Activated naive CD8-positive, alpha-beta T cell treated with anti-CD3 and anti-CD28 coated beads, Interleukin-2, amount 50 U/mL, for 24 hours (primary cell): ENCODE data around the gene ENOPH1.
"Not testable (repeated sequence)": the region's sequence is repeated elsewhere in the genome, so short reads cannot be mapped to it uniquely, and the experiment has no call there.

Source experiments
- ATAC-seq: fragments of 150-1000 bp; cut with Tn5 transposase; one replicate; pipeline ENCODE4 v1.10.0; 2021
- DNase-seq: peaks from one replicate; pipeline ENCODE4 v3.0.0; 2021
- H3K27ac Mint-ChIP-seq: one replicate; pipeline ENCODE4 v1.8.0; 2021; ENCODE audit warnings: mild to moderate bottlenecking, mixed read lengths
- H3K27me3 Mint-ChIP-seq: one replicate; pipeline ENCODE4 v1.8.0; 2021; ENCODE audit warnings: mixed read lengths
- H3K36me3 Mint-ChIP-seq: one replicate; pipeline ENCODE4 v1.8.0; 2021; ENCODE audit warnings: low read depth, mixed read lengths
- H3K4me1 Mint-ChIP-seq: one replicate; pipeline ENCODE4 v1.8.0; 2021; ENCODE audit warnings: mixed read lengths
- H3K4me3 Mint-ChIP-seq: one replicate; pipeline ENCODE4 v1.8.0; 2021; ENCODE audit warnings: mild to moderate bottlenecking, moderate library complexity, mixed read lengths
- H3K9me3 Mint-ChIP-seq: one replicate; pipeline ENCODE4 v1.8.0; 2021; ENCODE audit warnings: mixed read lengths

Gene ENOPH1

GRCh38 chr4:82473080-82473479 is 42.7 kb downstream of the ENOPH1 start:
- not testable (repeated sequence) for H3K27me3 Mint-ChIP-seq, H3K9me3 Mint-ChIP-seq, H3K4me3 Mint-ChIP-seq, H3K27ac Mint-ChIP-seq, H3K36me3 Mint-ChIP-seq, ATAC-seq, H3K4me1 Mint-ChIP-seq, DNase-seq

- no peak for ATAC-seq
- no peaks in the 10 kb centered on the region for H3K4me1 Mint-ChIP-seq
Measured at GRCh38 chr4:82473621-82474164, 43.3 kb downstream of the ENOPH1 start.

GRCh38 chr4:82475931-82476330 is 45.5 kb downstream of the ENOPH1 start:
- not testable (repeated sequence) for ATAC-seq, H3K4me3 Mint-ChIP-seq, H3K27me3 Mint-ChIP-seq, H3K9me3 Mint-ChIP-seq, H3K27ac Mint-ChIP-seq, H3K36me3 Mint-ChIP-seq, H3K4me1 Mint-ChIP-seq, DNase-seq

More at GRCh38 chr4:82473621-82474164, 43.3 kb downstream of the ENOPH1 start:
- H3K9me3 Mint-ChIP-seq: no peaks in the 10 kb centered on the region
- no peak for DNase-seq
- H3K27ac Mint-ChIP-seq: no peak overlapping the region
- H3K27me3 Mint-ChIP-seq: no peaks in the 10 kb centered on the region
- H3K36me3 Mint-ChIP-seq: no peaks in the 10 kb centered on the region
- H3K4me3 Mint-ChIP-seq: no peak overlapping the region

GRCh38 chr4:82477469-82477868 is 47.1 kb downstream of the ENOPH1 start:
- H3K36me3 Mint-ChIP-seq: not testable (repeated sequence)

GRCh38 chr4:82479562-82479961 is 49.2 kb downstream of the ENOPH1 start:
- no peak for DNase-seq
- Mint-ChIP-seq H3K9me3 (no peaks in the 10 kb centered on the region), H3K27ac (no peak overlapping the region), H3K27me3 (no peaks in the 10 kb centered on the region), H3K4me1 (no peaks in the 10 kb centered on the region), H3K4me3 (no peak overlapping the region), H3K36me3 (peaks cover 2% of the 10 kb centered on the region)
- ATAC-seq: no peak

More at GRCh38 chr4:82477469-82477868, 47.1 kb downstream of the ENOPH1 start:
- not testable (repeated sequence) for ATAC-seq, H3K4me1 Mint-ChIP-seq, H3K4me3 Mint-ChIP-seq, H3K27me3 Mint-ChIP-seq, H3K9me3 Mint-ChIP-seq, H3K27ac Mint-ChIP-seq, DNase-seq

GRCh38 chr4:82480771-82481505 is 50.5 kb downstream of the ENOPH1 start:
- peaks cover 2% of the 10 kb centered on the region for H3K36me3 Mint-ChIP-seq
- ATAC-seq (no peak), DNase-seq (no peak)
- H3K9me3 Mint-ChIP-seq: no peaks in the 10 kb centered on the region
- no peaks in the 10 kb centered on the region for H3K27me3 Mint-ChIP-seq
- no peaks in the 10 kb centered on the region for H3K4me1 Mint-ChIP-seq
- H3K4me3 Mint-ChIP-seq: no peak overlapping the region
- H3K27ac Mint-ChIP-seq: no peak overlapping the region

- H3K9me3 Mint-ChIP-seq: no peaks in the 10 kb centered on the region
- H3K27ac Mint-ChIP-seq: no peak overlapping the region
- no peak overlapping the region for H3K4me3 Mint-ChIP-seq
- H3K27me3 Mint-ChIP-seq: no peaks in the 10 kb centered on the region
- H3K4me1 Mint-ChIP-seq: no peaks in the 10 kb centered on the region
- H3K36me3 Mint-ChIP-seq: peaks cover 2% of the 10 kb centered on the region
- ATAC-seq (no peak), DNase-seq (no peak)
Measured at GRCh38 chr4:82481506-82481840, 51.1 kb downstream of the ENOPH1 start.

GRCh38 chr4:82482387-82482786 is 52.0 kb downstream of the ENOPH1 start:
- Mint-ChIP-seq H3K27me3 (no peaks in the 10 kb centered on the region), H3K9me3 (no peaks in the 10 kb centered on the region), H3K4me1 (no peaks in the 10 kb centered on the region), H3K27ac (no peak overlapping the region), H3K36me3 (peaks cover 2% of the 10 kb centered on the region), H3K4me3 (no peak overlapping the region)
- ATAC-seq: no peak
- no peak for DNase-seq

GRCh38 chr4:82484996-82485783 is 54.8 kb downstream of the ENOPH1 start:
- H3K9me3 Mint-ChIP-seq: no peaks in the 10 kb centered on the region
- no peak for DNase-seq
- no peaks in the 10 kb centered on the region for H3K4me1 Mint-ChIP-seq
- peaks cover 2% of the 10 kb centered on the region for H3K36me3 Mint-ChIP-seq
- no peak overlapping the region for H3K4me3 Mint-ChIP-seq
- ATAC-seq: no peak
- H3K27ac Mint-ChIP-seq: no peak overlapping the region
- no peaks in the 10 kb centered on the region for H3K27me3 Mint-ChIP-seq

- no peak for DNase-seq
- no peaks in the 10 kb centered on the region for H3K27me3 Mint-ChIP-seq
- H3K9me3 Mint-ChIP-seq: no peaks in the 10 kb centered on the region
- no peaks in the 10 kb centered on the region for H3K4me1 Mint-ChIP-seq
- no peak overlapping the region for H3K27ac Mint-ChIP-seq
- H3K36me3 Mint-ChIP-seq: peaks cover 2% of the 10 kb centered on the region
- no peak for ATAC-seq
- no peak overlapping the region for H3K4me3 Mint-ChIP-seq
Measured at GRCh38 chr4:82489076-82489475, 58.7 kb downstream of the ENOPH1 start.

- no peak for ATAC-seq
- DNase-seq: no peak
- H3K4me1 Mint-ChIP-seq: no peaks in the 10 kb centered on the region
- H3K27me3 Mint-ChIP-seq: no peaks in the 10 kb centered on the region
- no peaks in the 10 kb centered on the region for H3K9me3 Mint-ChIP-seq
- no peak overlapping the region for H3K4me3 Mint-ChIP-seq
- H3K27ac Mint-ChIP-seq: no peak overlapping the region
- H3K36me3 Mint-ChIP-seq: no peaks in the 10 kb centered on the region
Measured at GRCh38 chr4:82489987-82490386, 59.6 kb downstream of the ENOPH1 start.

- DNase-seq: no peak
- H3K36me3 Mint-ChIP-seq: no peaks in the 10 kb centered on the region
Measured at GRCh38 chr4:82491251-82491960, 61.0 kb downstream of the ENOPH1 start.

GRCh38 chr4:82493721-82494425 is 63.5 kb downstream of the ENOPH1 start:
- Mint-ChIP-seq H3K4me1 (no peaks in the 10 kb centered on the region), H3K36me3 (no peaks in the 10 kb centered on the region)
- ATAC-seq: no peak

More at GRCh38 chr4:82491251-82491960, 61.0 kb downstream of the ENOPH1 start:
- Mint-ChIP-seq H3K9me3 (no peaks in the 10 kb centered on the region), H3K4me1 (no peaks in the 10 kb centered on the region), H3K27ac (no peak overlapping the region), H3K27me3 (no peaks in the 10 kb centered on the region), H3K4me3 (no peak overlapping the region)
- no peak for ATAC-seq

GRCh38 chr4:82495666-82496065 is 65.3 kb downstream of the ENOPH1 start:
- H3K4me1 Mint-ChIP-seq: no peaks in the 10 kb centered on the region
- no peak for ATAC-seq
- no peak for DNase-seq
- H3K36me3 Mint-ChIP-seq: no peaks in the 10 kb centered on the region
- no peaks in the 10 kb centered on the region for H3K9me3 Mint-ChIP-seq
- H3K4me3 Mint-ChIP-seq: no peak overlapping the region
- H3K27ac Mint-ChIP-seq: no peak overlapping the region
- H3K27me3 Mint-ChIP-seq: no peaks in the 10 kb centered on the region

More at GRCh38 chr4:82493721-82494425, 63.5 kb downstream of the ENOPH1 start:
- Mint-ChIP-seq H3K9me3 (no peaks in the 10 kb centered on the region), H3K4me3 (no peak overlapping the region), H3K27ac (no peak overlapping the region), H3K27me3 (no peaks in the 10 kb centered on the region)
- no peak for DNase-seq
